Hepatocyte (in vitro differentiated cells): Measurements from ENCODE around the gene MID1.

Experiments
- EZH2 ChIP-seq: fragments of 200-600 bp; sonication (generic); IDR thresholded peaks from 2 replicates; pipeline ENCODE4 v1.6.1; 2016; ENCODE audit warnings: antibody characterized with exemption, mild to moderate bottlenecking, borderline replicate concordance
- TF ChIP-seq, protein P1 (sequence below): fragments of 200-600 bp; sonication (generic); IDR thresholded peaks from 2 replicates; pipeline ENCODE4 v1.5.1; 2016; ENCODE audit warnings: antibody characterized with exemption, mild to moderate bottlenecking; ENCODE audit not compliant: poor library complexity

DNA sequence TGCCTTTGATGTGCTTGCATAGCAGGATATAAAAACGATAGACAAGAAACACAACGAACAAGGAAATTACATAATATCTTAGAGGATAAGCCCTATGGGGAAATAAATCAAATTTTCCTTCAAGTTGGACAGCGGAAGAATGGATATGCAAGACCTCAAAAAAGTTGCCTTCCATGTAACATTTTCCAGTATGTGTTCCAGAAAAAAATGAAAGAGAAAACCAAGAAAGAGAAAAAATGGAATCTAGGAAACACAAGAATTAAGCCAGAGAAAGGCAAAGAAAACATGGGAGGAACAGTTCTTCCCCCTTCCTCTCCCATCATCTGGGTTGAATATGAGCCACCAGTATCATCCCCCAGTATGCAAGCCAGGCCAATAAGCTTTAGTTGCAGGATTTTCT is 34.6 kb upstream of the MID1 start:
- TF ChIP-seq, protein P1, sequence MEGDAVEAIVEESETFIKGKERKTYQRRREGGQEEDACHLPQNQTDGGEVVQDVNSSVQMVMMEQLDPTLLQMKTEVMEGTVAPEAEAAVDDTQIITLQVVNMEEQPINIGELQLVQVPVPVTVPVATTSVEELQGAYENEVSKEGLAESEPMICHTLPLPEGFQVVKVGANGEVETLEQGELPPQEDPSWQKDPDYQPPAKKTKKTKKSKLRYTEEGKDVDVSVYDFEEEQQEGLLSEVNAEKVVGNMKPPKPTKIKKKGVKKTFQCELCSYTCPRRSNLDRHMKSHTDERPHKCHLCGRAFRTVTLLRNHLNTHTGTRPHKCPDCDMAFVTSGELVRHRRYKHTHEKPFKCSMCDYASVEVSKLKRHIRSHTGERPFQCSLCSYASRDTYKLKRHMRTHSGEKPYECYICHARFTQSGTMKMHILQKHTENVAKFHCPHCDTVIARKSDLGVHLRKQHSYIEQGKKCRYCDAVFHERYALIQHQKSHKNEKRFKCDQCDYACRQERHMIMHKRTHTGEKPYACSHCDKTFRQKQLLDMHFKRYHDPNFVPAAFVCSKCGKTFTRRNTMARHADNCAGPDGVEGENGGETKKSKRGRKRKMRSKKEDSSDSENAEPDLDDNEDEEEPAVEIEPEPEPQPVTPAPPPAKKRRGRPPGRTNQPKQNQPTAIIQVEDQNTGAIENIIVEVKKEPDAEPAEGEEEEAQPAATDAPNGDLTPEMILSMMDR, result no peak
- no peak for TF ChIP-seq EZH2
